NCI-H82 treated with DMSO at 0.1 percent for 48 hours (cell line): Measurements from ENCODE around the gene USH1C.

Source experiments
- DNase-seq: peaks from one replicate; lab custom pipeline; 2025; ENCODE audit not compliant: unreplicated experiment; lab: John Stamatoyannopoulos, UW

USH1C gene

DNA sequence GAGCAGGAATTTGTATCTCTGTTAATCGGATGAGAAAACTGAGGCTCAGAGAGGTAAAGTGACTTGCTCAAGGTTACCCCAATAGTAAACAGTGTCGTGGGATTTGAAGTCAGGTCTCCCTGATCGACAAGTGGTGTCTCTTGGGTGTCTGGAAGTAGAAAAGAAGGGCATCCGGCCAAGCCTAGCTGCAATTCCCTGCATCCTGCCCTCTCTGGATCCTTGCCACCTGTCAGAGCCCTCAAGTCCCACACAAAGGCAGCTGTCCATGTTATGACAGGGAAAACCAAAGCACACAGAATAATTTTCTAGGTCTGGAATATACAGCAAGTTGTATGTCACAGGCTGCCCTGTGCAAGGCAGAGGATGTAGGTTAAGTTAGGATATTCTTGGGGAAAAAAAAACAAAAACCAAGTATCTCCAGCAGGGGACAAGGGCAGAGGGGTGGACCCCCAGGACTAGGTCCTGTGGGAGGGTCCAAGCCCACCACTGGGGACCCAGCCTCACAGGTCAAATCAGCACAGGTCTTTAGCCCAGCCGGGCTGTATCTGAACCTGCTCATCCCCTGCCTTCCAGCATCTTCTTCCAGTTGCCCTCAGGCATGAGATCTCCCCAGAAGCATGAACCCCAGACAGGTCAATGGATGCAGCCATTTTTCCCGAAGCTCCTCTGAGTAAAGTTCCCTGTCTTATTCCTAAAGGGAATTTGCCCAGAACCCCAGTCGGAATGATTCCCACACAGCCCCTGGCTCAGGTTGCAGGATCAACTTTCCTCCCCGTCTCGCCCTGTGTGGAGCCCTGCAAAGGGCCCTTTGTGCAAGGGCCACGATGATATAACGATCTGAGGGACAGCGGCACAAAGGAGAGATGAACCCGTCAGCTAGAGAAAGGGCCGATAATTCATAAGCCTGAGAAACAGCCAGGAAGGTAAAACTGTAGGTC lies 15.0 kb downstream of the USH1C start:
- no peak for DNase-seq

DNA sequence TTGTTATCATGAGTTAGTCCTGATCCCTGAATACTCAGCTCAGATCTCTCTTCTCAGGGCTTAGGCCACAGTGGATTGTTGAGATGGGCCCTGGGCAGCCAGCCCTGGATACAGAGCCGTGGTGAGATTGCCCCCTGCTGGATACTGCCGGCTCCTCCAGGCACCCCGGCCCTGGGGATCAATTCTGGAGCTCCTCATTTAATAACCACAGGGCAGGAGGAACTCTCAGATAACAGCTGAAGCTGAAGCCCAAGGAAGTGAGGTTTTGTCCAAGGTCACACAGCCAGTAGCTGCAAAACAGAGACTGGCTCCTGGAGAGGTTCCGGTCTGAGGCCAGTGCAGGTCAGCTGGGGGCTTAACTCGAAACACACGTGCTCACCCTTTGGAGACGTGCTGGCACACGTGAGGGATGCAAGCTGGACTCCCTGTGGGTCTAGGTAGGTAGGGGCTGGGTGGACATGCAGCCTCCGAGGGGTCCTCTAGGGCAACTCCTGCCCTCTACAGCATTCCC lies 16.0 kb downstream of the USH1C start:
- DNase-seq = peak; percentile 33

DNA sequence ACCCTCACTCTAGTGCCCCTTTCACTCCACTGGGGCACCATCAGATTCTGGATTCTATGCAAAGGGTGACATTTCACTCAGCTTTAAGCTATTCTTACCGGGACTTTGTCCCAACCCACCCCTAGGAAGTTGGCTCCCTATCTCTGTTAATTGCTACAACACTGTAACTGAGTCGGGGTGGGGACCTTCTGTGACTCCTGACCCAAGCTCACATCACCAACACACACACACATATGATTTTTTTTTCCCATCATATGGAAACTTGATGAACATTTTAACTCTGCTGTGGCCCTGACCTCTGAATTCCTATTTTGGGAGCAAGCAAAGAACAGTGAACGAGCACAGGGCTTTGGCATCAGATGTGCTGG lies 16.6 kb downstream of the USH1C start:
- no peak for DNase-seq

DNA sequence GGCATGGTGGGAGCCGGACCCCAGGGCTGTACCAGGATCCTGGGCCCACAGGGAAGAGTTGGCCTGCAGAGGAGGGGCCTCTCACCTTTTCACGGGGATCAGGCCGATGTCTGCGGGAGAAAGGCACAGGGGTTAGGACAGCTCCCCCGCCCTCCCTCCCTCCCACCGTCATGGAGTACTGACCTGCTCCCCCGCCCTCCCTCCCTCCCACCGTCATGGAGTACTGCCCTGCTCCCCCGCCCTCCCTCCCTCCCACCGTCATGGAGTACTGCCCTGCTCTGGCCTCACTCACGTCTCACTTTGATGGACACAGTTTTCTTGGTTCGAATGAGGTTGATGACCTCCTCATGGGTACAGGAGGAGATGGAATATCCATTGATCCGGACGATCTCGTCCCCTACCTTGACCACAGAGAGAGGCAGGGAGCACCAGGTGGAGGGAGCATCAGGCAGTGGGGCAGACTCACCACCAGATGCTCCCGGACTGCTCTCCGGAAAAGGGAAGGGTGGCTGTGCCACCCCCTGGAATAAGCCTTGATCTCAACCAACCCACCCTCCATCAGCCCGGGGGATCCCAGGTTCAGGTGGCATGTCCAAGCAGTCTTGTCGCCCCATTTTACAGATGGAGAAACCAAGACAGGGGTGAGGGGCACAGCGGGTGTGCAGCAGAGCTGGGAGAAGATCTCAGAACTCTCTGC lies 17.1 kb downstream of the USH1C start:
- DNase-seq = no peak

DNA sequence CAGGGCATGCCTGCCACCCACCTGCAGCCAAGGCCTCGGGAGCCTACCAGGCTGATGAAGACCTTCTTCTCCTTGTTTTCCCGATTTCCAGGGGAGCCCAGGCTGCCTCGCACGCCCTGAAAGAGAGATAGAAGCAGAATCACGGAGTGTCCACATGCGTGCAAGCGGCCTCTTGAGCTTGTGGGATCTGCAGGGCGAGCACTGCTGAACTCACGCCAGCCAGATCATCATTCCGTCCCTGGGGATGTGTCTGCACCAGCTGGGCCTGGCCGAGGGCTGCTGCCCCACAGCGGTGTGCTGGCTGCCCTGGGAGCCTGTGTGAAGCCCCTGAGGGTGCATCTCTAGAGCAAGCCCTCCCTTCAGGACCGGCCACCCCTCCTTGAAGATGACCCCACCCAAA lies 17.9 kb downstream of the USH1C start:
- no peak for DNase-seq

DNA sequence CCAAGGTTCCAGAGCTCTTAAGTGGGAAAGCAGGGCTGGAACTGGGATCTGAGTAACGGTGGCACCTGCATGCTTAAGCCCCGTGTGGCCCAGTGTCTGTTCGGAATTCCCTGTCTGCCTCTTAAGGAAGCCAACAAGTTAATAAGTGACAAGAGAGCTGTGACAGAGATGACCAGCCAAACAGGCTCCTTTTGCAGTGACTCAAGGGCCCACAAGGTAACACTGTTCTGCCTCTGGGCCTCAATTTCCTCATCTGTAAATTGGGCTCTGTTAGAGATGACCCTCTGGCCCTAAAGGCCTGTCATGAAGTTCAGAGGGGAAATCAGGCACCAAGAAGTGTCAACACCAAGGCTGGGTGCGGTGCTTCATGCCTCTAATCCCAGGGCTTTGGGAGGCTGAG lies 18.6 kb downstream of the USH1C start:
- no peak for DNase-seq

DNA sequence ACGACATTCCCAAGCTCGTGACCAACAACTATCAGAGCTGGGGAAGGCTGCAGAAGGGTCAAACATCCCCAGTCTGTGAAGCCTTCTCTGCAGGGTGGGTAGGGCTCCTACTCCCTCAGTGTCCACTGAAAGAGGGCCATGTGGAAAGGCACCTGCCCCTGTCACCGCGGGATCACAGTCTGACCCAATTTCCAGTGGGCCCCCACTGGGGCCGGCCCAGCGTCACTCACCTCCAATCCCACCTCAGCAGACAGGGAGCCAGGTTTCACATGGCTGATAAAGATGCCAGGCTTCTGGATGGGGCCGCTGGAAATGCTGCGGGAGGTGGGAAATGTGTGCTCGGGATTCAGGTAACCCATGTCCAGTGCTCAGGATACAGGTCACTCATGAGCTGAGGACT lies 20.0 kb downstream of the USH1C start:
- DNase-seq = no peak

DNA sequence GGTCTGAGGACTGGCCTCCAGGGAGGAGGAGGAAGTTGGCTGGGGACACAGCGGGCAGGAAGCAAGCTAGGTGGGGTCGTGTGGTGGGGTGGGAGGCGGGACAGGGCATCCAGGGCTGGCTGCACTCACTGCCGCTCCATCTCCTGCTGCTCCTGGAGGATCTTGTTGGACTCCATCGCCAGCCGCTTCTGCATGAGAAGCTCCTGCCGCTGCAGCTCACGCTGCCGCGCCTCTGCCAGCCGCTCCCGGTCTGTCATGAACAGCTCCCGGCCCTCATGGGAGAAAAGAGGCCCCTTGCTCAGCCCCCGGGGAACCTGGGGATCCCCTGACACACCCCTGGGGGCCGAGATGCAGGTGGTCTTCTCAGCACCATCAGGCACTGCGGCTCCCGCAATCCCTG lies 21.6 kb downstream of the USH1C start:
- DNase-seq = no peak

DNA sequence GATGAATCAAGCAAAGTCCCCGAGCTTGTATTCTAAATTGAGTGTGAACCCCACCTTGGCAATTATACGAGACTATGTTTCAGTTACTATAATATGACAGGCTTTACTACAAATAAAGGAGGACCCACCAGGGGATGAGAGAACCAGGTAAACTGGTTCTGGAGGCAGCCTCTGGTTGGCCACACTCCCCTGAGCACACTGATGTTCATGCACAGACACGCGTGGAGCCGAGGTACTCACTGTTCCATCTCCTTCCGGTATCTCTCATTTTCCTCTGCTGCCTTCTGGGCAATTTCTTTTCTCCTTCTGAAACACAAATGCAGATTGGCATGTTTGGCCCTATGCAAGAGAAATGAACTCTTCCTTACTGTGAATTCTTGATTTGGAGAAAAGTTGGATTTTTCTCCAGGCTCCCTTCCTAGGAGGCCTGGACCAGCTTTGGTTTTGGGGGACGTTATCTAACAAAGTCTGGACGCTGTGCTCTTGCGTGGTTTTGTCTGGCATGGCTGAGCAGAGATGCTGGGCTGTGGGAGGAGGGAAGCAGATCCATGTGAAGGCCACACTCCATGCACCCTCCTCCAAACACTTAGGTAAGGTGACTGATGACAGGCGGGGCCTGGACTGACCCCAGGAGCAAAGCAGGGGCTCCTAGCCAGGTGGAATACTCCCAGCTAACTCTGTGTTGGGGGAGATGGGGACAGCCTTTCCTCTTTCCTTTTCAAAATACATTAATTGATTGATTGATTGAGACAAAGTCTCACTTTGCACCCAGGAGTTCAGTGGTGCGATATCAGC lies 22.9 kb downstream of the USH1C start:
- DNase-seq = no peak

DNA sequence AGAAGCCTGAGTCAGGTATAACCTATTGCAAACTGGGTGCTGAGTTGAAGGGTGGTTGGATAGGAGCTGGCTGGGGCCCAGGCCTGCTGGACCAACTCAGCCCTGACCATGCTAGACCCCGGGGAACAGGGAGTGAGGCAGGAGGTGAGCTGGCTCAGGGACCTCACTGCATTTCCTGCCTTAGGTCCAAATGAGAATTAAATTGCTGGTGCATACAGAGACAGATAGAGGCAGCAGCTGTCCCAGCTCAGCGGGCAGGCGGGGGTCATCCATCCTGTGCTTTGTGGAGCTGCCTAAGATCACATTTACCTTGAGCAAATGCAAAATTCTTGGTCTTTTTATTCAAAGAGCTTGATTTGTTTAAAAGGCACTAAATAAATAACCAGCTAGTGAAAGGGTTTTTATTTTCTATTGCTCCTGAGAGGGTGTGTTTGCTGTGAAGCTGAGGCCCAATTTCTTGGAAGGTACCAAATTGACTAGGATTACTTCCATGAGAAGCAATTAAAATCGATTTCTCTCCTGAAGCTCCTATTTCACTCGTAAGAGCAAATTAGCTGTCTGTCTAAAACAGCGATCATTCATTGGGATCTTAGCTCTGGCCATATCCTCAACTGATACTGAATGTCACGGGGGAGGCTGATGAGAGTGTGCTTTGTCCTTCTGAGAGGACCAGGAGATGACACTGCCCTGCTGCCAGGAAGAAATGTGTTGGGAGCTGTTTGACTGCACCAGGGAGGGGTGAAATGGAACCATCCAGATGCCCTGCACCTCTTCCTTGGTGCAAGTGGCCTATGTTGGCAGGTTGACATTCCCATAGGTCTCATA lies 24.9 kb downstream of the USH1C start:
- DNase-seq = no peak

DNA sequence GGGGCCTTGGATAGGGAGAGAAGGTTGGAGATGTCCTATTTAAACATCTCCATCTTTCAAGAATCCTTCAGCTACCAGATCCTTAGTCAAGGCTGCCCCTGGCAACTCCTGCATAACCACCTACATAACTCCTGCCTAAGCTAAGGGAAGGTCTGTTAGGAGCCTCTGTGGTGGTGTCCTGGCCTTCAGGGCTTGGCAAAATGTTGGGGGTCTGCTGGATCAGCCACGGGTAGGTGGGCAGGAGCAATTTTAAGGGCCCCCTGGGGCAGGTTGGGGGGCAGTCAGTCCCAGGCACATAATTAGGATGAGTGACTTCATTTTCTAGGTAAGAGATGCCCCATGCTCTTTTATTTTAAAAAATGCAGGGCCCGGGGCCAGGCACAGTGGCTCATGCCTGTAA lies 25.9 kb downstream of the USH1C start:
- DNase-seq = no peak

DNA sequence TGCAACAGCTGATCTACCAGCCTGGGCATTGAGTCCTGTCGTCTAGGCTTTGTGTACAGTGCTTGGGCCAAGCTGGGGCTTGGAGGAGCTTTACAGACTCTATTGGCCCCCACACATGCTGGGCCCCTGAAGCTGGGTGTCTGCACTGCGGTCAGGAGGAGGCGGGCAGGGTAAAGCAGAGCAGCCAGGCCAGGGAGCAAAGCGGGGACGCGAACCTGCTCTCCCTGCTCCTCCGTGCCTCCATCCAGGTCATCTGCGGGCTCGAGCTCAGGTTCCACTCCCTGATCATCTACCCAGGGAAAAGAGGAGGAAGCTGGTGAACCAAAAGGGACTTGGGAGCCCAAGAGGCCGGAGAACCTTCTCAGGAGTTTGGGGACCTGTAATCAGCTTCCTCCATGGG lies 27.0 kb downstream of the USH1C start:
- DNase-seq = no peak

DNA sequence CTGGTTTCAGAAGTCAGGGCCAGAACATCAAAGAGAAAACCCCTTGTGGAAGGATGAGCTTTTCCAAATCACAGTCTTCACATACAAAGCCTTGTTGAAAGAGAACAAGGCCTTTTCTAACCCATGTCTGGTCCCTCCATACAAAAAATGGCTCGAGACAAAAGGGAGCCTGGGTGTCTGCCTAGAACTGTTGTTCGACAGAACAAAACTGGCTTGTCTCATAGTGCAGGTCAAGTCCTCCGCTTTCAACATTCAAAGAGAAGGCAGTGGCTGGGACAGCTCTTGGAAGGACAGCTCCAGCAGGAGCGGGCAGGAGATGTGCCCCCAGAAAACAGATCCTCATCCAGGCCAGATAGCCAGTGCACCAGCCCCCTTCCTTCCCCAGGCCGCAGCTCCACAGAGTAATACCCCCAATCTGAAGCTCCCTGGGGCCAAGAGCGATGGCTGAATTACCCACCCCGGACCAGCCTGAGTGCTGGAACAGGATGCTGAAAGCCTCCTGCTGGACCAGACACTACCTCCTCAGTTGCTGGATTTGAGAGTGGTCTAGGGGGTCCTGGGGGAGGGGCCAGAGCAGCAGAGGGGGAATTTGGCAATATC lies 27.6 kb downstream of the USH1C start:
- no peak for DNase-seq

DNA sequence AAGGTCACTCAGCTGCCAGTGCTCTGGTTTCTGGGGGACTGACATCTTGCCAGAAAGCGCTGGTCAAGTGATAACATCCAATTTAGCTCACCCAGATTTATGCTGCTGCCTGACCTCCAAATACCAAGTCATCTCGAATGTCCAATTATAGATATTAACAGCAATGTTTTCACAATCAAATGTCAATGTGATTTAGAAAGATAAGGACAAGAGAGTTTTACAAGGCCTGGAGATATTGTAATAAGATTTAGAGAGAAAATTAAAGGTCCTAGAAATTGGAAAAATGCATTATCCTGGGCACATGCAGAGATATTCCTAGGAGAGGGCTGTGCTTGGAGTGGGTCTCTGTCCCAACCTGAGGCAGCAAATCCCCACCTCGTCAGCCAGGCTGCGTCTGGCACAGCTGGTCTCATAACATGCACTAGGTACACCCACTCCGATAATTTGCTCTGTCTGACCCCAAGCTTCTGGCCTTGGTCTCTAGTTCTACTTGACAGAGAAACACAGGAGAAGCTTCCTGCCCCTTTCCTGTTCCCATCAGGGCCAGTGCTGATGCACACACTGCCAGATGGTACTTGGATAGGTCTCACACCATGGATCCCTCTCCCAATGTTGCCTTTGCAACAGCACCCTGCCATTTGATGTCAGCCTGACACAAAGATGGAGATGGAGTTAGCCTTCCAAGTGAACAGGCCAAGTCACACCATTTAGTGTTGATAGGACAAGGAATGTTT lies 28.6 kb downstream of the USH1C start:
- DNase-seq = no peak

DNA sequence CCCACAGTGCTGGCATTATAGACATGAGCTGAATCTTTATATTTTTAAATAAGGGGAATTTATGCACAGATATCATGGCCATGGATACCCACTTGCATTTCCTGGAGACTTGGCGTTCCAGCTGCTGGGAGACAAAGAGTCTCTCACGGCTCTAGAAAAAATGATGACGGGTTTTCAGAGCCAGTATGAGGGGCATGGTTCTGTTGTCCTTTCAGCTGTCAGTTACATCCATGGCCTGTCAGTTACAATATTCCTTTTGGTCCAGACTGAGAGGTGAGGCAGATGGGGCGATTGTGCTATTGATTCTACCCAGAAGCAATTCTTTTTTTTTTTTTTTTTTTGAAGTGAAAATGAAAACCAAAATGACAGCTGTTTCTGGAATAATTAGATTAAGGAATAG lies 29.7 kb downstream of the USH1C start:
- DNase-seq = no peak

DNA sequence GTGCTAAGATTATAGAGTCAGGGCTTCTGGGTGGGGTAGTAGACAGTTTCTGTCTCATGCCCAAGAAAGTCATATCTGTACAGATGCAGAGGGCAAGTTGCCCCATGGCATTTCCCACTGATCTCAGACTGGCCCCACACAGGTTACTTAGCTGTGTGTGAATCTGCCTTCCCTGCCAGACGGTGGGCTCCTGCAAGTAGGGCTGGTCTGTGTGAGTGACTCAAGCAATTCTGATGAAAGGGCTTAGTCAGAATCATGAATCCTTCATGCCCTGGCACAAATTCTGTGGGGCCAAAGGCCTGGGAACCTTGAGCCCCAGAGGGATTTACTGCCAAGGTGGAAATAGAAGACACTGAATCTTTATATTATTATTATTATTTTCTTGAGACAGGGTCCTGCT lies 30.4 kb downstream of the USH1C start:
- no peak for DNase-seq

DNA sequence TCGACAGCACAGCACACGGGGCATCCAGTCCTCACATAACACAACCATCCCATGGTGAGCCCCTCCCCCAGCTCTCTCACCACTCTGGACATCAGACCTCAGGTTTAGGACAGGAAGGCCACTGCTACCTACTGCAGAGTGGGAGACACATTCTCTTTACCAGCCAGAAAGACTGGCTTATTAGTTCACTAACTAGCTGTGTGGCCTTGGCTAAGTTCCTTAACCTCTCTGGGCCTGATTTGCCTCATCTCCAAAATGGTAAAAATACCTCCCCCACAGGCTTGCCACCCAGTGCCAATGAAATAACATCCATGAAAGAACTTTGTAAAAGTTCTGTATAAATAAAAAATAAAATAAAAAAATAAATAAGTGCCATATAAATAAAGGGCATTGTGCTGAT lies 32.1 kb downstream of the USH1C start:
- DNase-seq = no peak

DNA sequence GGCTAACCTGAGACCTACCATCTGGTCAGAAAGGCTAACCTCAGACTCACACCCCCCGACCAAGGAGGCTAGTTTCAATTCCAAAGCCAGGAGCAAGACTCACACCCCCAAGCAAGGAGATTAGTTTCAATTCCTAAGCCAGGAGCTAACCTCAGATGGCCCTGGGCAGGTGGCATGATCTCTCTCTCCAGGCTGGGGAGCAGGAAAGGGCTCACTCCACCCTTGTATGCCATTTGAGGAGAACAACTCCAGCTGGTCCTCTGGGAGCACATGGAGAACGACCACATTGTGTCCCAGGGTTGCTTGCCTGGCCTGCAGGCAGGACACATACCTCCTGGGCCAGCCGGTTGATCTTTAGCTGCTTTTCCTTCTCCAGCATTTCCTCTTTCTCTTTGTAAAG lies 32.6 kb downstream of the USH1C start:
- peak; percentile 57 for DNase-seq

DNA sequence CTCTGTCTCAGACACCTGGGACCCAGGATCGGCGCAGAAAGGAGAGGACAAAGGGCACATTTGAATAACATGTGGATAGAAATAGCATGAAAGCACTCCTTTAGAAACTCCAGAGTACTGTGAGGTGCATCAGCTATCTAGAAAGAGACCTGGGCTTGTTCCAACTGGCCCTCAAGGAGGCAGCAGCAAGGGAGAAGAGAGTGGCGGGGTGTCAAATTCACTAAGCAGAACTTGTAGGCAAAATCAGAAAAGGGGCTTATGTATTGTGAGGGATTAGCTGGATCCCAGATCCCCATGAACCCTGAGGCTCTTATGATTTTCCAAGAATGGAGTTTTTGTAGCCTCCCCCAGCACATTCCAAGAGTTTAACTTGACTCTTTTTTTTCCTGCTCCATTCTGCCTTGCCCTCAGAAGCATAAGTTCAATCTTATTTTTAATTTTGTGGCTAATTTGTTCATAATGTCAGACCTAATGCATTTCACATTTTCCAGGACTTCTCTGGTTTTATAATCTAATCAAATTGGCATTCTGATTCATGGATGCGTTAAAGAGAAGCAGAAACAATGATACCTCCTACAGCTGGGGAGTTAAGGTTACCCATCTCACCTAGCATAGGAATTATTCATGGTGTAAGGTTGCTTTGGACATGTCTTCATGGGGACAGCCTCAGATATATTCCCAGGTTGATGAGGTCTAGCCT lies 33.6 kb downstream of the USH1C start:
- peak; percentile 39 for DNase-seq
